NCI-H510A (cell line): ENCODE data around the gene PROSER1.
"Not testable (repeated sequence)": the region's sequence is repeated elsewhere in the genome, so short reads cannot be mapped to it uniquely, and the experiment has no call there.

Experiments
- DNase-seq: peaks from one replicate; lab custom pipeline; 2025; lab: John Stamatoyannopoulos, UW

The PROSER1 gene

GRCh38 chr13:39037880-39038568 is at the start of gene PROSER1, which contains the start of gene NHLRC3:
PROSER1 (minus strand) TSS chr13:39038089; CDS start chr13:39037242, 847 bp downstream.
NHLRC3 (plus strand) TSS chr13:39038456; CDS start chr13:39038640, 184 bp downstream.
- DNase-seq = peak; percentile 30

- not testable (repeated sequence) for DNase-seq
Measured at GRCh38 chr13:39086251-39086945, 48.5 kb upstream of the PROSER1 start.

- DNase-seq = no peak
Measured at GRCh38 chr13:39073983-39074382, 36.1 kb upstream of the PROSER1 start.

GRCh38 chr13:39072842-39073241 is 35.0 kb upstream of the PROSER1 start:
- no peak for DNase-seq

GRCh38 chr13:39062004-39062403 is 24.1 kb upstream of the PROSER1 start:
- no peak for DNase-seq

DNA sequence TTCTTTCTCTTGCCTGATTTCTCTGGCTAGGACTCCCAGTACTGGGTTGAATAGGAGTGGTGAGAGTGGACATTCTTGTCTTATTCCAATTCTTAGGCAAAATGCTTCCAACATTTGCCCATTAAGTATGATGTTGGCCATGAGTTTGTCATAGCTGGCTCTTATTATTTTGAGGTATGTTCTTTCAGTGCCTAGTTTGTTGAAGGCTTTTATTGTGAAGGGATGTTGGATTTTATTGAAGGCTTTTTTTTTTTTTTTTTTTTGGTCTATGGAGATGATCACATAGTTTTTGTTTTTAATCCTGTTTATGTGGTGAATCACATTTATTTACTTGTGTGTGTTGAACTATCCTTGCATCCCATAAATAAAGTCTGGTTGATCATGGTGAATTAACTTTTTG is 20.2 kb upstream of the PROSER1 start:
- DNase-seq = no peak

GRCh38 chr13:39056018-39056417 is 18.1 kb upstream of the PROSER1 start:
- DNase-seq = no peak

- no peak for DNase-seq
Measured at GRCh38 chr13:39054112-39054511, 16.2 kb upstream of the PROSER1 start.

- no peak for DNase-seq
Measured at GRCh38 chr13:39052944-39053343, 15.1 kb upstream of the PROSER1 start.

GRCh38 chr13:39051157-39051556 is 13.3 kb upstream of the PROSER1 start:
- no peak for DNase-seq

DNA sequence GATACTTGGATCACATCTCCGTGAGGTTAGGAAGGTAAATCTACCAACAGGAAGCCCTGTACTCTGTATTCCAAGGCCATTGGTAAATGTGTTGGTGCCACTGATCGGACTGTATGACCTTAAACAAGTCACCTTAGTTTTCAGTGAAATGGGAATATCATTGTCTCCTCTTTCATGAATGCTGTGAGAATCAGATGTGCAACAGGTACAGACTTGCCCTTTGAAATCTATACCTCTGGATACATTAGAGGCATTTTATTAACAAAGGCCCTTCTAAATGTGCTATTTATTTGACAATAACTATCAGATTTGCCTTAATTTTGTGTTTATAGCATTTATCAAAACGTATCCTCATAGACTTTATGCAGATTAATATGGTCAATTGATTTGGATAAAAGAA is 11.4 kb upstream of the PROSER1 start:
- DNase-seq = no peak

DNA sequence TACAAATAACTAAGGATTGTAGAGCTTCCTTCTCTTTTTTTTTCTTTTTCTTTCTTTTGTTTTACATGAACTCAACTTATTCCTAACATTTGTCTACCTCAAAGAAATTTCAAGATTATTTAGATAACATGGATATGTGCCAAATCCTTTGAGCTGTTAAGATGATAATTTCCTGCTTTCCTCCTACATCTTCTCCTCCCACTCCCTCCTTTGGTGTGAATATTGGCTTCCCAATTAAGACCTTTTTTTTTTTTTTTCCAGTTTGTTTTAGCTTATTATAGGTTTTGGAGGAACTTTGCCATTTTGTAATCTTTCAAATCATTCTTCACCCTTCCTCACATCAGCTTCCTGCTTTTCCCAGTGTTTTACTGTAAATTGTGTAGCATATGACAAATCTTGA is 10.9 kb upstream of the PROSER1 start:
- DNase-seq = no peak

- no peak for DNase-seq
Measured at GRCh38 chr13:39047560-39047959, 9.7 kb upstream of the PROSER1 start.

DNA sequence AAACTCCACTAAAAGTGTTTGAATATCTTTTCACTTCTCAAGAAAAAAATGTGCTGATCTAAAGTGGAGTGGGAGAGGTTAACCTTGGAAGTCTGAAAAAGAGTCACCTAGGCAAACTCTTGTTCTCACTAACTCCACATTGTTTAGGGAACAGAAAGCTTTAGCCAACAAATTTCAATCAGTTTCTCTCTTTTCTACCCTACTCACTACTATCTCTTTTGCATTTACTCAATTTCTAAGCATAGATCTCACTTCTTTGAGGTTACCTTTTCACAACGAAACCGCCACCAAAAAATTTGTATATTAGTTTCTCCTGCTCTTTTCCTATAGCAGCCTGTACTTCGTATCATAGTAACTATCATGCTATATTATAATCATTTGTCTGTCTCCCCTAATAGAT is 6.6 kb upstream of the PROSER1 start:
- no peak for DNase-seq

GRCh38 chr13:39040206-39040605 is 2.3 kb upstream of the PROSER1 start:
- no peak for DNase-seq

- no peak for DNase-seq
Measured at GRCh38 chr13:39039041-39039440, 1.2 kb upstream of the PROSER1 start.

GRCh38 chr13:39038569-39039030 is 711 bp upstream of the PROSER1 start:
- DNase-seq = no peak

DNA sequence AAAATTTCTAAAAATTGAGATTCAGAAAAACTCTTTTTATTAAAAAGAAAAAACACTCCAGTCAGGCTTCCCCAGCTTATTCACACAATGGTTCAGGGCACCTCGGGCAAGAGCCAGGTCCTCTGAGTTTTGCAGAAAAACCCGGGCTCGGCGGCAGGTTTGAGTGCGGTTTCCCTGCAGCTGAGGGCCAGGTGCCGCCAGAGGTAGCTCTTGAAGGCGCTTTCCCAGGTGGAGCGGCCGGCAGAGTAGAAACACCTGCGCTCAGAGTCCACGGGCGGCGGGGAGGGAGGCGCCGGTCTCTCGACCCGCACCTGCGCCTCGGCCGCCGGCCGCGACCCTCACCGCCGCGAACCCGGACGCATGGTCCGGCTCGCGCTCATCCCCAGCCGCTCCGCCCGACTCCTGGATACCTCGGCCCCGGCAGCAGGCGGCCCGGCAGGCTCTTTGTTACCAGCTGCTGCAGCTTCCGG is 444 bp downstream of the PROSER1 start:
- DNase-seq = peak; percentile 11

GRCh38 chr13:39036212-39036611 is 1.7 kb downstream of the PROSER1 start:
- no peak for DNase-seq

- no peak for DNase-seq
Measured at GRCh38 chr13:39035799-39036198, 2.1 kb downstream of the PROSER1 start.

DNA sequence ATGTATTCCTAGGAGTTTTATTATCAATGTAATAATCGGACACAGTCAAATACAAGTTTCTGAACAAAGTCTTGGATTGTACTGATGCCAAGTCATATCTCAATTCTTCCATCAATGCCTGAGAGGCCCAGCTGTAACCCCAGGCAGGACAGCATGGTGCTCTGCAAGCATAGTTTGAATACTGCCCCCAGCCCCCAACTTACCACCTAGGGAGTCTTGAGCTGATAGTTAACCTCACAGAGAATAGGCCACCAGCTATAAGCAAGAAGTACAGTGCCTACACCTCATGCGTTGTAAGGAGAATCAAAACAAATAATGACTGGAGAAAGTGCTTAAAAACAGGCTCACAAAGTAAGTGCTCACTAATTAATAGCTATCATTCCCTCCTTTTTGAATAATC is 2.7 kb downstream of the PROSER1 start:
- no peak for DNase-seq

GRCh38 chr13:39034085-39034484 is 3.8 kb downstream of the PROSER1 start:
- DNase-seq = no peak

- no peak for DNase-seq
Measured at GRCh38 chr13:39032150-39032549, 5.7 kb downstream of the PROSER1 start.
